ENCODE data around the gene SLC8A1.

SLC8A1 gene

GRCh38 chr2:40456926-40457325 is 5.0 kb upstream of the SLC8A1 start:
- POLR2A ChIA-PET: no interaction called here
- CTCF ChIA-PET: interaction anchor here (1.0 kb wide), 1 partner anchor 31 kb away, joined by 3 read pairs; no protein-coding TSS in a partner anchor

GRCh38 chr2:40455661-40456060 is 3.8 kb upstream of the SLC8A1 start:
- no peak for TF ChIP-seq CTCF (IDR thresholded peaks at IDR 0.05; ENCODE audit: insufficient read depth, low read length, missing control alignments)
- no peak for DNase-seq (ENCODE audit: low read depth, low spot score)
- no peak overlapping the region for H3K4me3 ChIP-seq (ENCODE audit: low read depth, low read length)
- POLR2A ChIA-PET: no interaction called here
- CTCF ChIA-PET: interaction anchor here (1.0 kb wide), 1 partner anchor 32 kb away, joined by 3 read pairs; no protein-coding TSS in a partner anchor

More at GRCh38 chr2:40456926-40457325, 5.0 kb upstream of the SLC8A1 start:
- no peak overlapping the region for H3K4me3 ChIP-seq (ENCODE audit: low read depth, low read length)
- no peak for DNase-seq (ENCODE audit: low read depth, low spot score)
- no peak for TF ChIP-seq CTCF (IDR thresholded peaks at IDR 0.05; ENCODE audit: insufficient read depth, low read length, missing control alignments)

GRCh38 chr2:40454321-40454720 is 2.4 kb upstream of the SLC8A1 start:
- DNase-seq (ENCODE audit: low read depth, low spot score): no peak
- no peak for TF ChIP-seq CTCF (IDR thresholded peaks at IDR 0.05; ENCODE audit: insufficient read depth, low read length, missing control alignments)
- ChIA-PET CTCF (no interaction called here), POLR2A (no interaction called here)
- H3K4me3 ChIP-seq (ENCODE audit: low read depth, low read length): no peak overlapping the region

GRCh38 chr2:40452786-40453185 is 896 bp upstream of the SLC8A1 start:
- no peak for TF ChIP-seq CTCF (IDR thresholded peaks at IDR 0.05; ENCODE audit: insufficient read depth, low read length, missing control alignments)
- ChIA-PET POLR2A (interaction anchor here (0.8 kb wide), 1 partner anchor 9 kb away, joined by 4 read pairs; no protein-coding TSS in a partner anchor), CTCF (no interaction called here)
- H3K4me3 ChIP-seq (ENCODE audit: low read depth, low read length): peak overlapping the region; percentile 67
- no peak for DNase-seq (ENCODE audit: low read depth, low spot score)

GRCh38 chr2:40450796-40451430 is 977 bp downstream of the SLC8A1 start:
- ChIA-PET CTCF (interaction anchor here (0.7 to 4.9 kb wide), 9 partner anchors 9 to 537 kb away, joined by 3 to 41 read pairs (median 5); no protein-coding TSS in a partner anchor), POLR2A (interaction anchor here (0.6 to 3.1 kb wide), 17 partner anchors 11 to 418 kb away, joined by 3 to 13 read pairs (median 4); no protein-coding TSS in a partner anchor)
- peak overlapping the region; percentile 67 for H3K4me3 ChIP-seq (ENCODE audit: low read depth, low read length)
- no peak for DNase-seq (ENCODE audit: low read depth, low spot score)
- TF ChIP-seq CTCF (IDR thresholded peaks at IDR 0.05; ENCODE audit: insufficient read depth, low read length, missing control alignments): no peak

GRCh38 chr2:40450066-40450795 is 1.7 kb downstream of the SLC8A1 start:
- DNase-seq (ENCODE audit: low read depth, low spot score): no peak
- H3K4me3 ChIP-seq (ENCODE audit: low read depth, low read length): peak overlapping the region; percentile 67
- CTCF ChIA-PET: interaction anchor here (0.6 to 4.9 kb wide), 19 partner anchors 9 to 537 kb away, joined by 3 to 41 read pairs (median 4); no protein-coding TSS in a partner anchor
- TF ChIP-seq CTCF (IDR thresholded peaks at IDR 0.05; ENCODE audit: insufficient read depth, low read length, missing control alignments): no peak
- POLR2A ChIA-PET: interaction anchor here (0.7 to 3.1 kb wide), 19 partner anchors 11 to 1603 kb away, joined by 3 to 13 read pairs (median 4); no protein-coding TSS in a partner anchor
